Inflammatory macrophage treated with lipopolysaccharide for 1 hour (primary cell): ENCODE data around the gene SERPINB7.
A peak's percentile ranks its signal among the peaks of the same experiment; 100 is the strongest.

Experiments
- DNase-seq, 2 donors: peaks; one replicate each; pipeline ENCODE4 v3.0.0-alpha.2; 2020 to 2022

SERPINB7 gene

DNA sequence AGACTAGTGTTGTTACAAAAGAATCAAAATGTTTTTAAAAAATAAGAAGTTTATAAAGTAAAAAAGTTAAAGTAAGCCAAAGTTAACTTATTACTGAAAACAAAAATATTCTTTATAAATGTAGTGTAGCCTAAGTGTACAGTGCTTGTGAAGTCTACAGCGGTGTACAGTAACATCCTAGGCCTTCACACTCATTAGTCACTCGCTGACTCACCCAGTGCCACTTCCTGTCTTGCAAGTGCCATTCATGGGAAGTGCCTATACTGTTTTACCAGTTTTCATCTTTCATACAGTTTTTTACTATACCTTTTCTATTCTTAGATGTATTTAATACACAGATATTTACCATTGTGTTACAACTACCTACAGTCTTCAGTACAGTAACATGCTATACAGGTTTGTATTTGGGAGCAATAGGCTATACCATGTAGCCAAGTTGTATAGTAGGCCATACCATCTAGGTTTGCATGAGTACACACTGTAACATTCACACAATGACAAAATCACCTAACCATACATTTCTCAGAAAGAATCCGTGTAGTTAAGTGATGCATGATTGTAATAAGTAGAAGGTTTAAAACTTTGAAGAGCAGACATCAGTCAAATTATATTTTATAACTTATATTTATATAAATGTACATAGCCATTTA lies 13.4 kb downstream of the SERPINB7 start:
- peak; percentile 63 to 70 for DNase-seq

DNA sequence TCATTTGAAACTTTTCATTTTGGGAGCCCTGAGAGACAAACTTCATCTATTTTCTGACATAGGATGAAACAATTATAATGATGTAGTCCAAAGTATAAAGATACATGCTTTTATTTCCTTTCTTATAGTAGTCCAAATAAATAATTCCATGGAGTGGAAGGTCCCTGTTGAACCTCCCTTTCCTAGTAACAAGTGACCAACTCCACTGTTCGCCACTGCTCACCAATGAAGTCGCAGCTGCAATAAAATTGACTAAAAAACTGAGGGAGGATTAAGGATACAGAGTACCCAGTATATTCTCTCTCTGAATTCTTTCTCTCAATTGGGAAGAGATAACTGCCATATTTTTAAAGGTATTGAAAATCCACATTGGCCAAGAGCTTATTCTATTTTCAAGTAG lies 14.1 kb downstream of the SERPINB7 start:
- no peak for DNase-seq

DNA sequence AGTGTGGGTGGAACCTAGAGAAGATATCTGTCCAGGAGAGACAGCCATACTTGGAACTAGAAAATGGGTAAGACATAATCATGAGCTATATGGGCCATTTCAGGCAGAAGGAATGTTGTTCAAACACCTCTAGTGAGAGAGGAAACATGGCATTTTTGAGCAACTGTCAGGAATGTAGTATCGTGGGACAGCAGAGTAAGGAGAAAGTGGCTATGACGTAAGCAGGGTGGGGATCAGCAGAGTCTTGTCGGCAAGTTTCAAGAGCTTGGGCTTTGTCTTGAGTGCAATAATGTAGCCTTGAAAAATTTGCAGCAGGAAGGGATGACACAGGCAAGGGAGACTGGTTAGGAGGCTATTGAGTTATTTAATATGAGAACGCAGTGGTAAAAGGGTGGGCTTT lies 20.4 kb downstream of the SERPINB7 start:
- DNase-seq, result no peak

DNA sequence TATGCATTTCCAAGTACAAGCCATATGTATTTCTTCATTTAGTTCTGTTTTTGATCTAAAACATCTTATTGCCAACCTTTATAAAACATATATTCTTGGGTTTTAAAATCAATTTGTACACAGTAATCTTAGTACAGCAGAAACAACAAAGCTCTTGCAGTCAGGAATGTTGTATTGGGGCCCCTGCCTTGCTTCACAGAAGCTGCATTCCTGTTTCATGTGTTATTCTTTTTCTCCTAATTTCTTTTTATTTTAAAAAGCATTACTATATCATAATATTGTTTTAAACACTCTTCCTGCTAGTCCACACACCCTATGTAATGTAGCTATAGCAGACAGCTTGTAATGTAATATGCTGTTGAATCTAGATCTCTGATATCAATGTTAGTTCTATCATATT lies 24.0 kb downstream of the SERPINB7 start:
- DNase-seq, result no peak

DNA sequence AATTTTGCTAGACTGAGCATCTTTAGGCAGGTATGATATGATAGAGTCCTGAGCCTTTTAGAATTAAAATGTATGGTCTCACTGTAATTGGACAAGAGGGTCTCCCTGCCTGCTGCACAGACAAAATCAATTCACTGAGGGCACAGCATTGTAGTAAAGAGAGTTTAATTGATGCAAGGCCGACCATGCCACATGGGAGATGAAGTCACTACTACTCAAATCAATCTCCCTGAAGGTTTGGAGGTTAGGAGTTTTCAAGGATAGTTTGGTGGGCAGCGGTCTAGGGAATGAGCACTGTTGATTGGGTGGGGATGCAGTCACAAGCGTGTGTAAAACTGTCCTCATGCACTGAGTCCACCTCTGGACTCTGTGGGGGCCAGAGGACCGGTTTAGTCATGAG lies 26.1 kb downstream of the SERPINB7 start:
- DNase-seq, result no peak

DNA sequence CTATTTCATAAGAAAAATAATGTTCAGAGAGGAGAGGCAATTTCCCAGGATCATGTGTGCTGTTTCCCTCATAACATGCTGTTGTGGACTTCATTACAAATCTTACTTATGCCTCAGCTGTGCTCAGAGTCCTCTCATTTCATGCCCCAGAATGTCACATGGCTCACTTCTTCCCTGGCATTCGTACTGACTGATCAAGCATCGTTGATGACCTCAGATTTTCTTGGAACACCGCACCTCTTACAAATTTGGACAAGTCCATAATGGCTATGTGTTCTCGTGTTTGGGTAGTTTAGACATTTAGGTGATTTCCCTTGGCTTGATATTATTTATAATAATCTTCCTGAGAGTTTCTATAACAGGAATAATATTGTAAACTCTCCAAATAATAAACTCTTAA lies 32.9 kb downstream of the SERPINB7 start:
- DNase-seq, result no peak

DNA sequence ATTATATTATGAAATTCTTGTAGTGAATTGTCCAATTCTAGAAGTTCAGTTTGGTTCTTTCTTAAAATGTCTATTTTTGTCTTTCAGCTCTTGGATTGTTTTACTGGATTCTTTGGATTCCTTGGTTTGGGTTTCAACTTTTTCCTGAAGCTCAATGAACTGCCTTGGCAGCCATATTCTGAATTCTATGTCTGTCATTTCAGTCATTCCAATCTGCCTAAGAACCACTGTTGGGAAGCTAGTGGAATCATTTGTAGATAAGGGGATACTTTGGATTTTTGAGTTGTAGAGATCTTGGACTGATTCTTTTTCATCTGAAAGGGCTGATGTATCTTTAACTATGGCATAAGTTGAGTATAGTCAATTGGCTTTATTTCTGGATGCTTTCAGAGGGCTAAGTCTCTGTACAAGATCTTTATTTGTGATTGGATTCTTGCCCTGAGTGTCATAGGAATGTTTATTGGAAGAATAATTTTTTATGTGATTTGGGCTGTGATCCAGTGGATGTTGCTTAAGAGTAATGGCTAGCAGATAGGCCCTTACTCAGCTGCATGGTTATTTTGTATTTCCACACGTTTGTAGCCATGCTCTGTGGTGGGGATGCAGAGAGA lies 42.3 kb downstream of the SERPINB7 start:
- no peak for DNase-seq

DNA sequence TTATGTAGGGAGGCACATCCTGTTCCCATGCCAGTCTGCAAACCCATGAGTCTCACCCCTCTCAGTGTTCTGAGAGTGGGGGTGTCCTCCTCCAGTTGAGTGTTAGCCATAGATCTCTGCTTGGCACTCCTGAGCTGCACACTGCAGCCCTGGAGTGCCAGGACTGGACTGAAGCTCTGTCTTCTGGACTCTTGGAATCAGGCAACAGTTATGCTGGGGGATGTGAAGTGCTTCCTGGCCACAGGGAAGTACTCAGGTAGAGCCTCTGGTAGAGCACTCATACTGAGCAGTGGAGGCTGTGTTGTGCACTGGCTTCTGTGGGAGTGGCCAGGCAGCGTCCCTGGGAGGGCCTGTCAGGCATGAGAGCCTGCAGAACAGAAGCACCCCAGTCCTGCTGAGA lies 43.0 kb downstream of the SERPINB7 start:
- no peak for DNase-seq

DNA sequence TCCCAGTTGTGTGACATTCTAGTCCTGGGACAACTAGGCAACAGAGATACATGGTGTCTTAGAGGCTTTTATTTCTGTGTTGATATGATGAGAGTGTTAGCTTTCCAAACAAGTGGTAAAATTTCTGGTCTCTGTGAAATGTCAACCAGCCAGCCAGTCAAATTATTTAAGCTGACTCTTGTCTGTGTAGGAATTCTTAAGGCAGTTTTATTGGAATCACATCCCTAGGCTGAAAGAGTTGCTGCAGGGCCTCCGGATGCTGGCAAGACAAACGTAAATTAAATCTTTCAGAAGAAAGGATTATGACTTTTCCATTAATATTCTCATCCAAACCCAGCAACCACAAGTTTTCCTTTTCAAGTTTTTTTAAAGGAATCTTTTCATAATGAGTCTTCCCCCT lies 44.6 kb downstream of the SERPINB7 start:
- DNase-seq, result no peak

DNA sequence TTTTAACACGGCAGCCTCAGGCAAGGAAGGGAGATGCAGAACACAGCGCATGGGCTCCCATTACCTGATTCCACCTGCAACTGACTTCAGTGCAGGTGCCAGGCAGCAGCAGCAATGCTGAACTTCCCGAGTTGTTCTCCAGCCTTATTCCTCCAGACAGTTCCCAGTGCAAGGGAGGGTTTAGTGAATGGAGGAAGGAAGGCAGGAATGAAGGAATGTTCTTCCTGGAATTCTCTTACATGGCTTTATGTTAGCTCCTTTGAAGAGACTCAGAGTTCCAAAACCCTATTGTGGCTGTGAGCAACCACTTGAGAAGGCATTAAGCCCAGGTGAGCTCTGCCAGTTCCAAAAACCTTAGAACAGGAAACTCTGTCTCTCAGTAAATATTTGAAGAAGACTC lies 45.5 kb downstream of the SERPINB7 start:
- no peak for DNase-seq

DNA sequence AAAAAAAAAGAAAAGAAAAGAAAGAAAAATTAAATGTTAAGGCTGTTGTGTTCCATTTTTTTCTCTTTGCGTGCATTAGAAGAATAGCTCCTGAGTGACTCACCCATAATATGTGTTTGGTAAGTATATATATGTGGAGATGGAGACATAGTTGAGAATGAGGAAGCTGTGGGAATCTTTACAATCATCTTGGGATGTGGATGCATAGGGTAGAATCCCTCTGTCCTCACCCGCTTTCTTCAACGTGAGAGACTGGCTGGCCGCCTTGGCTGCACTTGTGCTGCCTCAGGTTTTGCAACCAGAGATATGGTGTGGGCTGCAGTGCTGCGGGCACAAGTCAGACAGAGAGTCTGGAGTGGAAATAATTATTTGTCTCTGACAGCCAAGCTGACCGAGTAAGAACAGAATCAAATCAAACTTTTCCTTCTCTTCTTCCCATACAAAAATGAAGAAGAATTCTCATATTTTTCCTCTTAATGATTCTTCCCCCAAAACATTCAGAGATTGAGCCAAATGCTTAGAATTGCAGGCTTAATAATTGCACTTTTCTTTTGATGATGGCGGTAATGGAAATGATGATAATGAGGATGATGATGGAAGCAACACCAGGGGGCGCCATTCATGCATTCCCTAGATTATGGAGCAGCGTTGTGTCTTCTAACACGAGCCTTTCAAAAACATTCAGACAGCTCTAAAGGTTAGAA lies 48.5 kb downstream of the SERPINB7 start:
- peak; percentile 4 to 40 for DNase-seq

DNA sequence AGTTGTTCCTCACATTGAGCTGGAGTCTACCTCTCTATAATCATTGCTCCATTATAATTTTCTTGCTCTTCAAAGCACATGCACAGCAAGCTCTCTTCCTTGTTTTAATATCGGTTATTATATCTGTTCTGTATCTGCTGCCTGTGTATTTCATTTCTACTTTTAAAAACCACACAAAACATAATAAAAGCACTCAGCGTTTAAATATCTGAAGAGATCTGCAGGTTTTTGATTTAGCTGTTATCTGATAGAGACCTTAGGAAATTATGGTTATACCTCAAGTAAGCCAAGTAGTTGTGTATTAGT lies 49.0 kb downstream of the SERPINB7 start:
- DNase-seq, result no peak

DNA sequence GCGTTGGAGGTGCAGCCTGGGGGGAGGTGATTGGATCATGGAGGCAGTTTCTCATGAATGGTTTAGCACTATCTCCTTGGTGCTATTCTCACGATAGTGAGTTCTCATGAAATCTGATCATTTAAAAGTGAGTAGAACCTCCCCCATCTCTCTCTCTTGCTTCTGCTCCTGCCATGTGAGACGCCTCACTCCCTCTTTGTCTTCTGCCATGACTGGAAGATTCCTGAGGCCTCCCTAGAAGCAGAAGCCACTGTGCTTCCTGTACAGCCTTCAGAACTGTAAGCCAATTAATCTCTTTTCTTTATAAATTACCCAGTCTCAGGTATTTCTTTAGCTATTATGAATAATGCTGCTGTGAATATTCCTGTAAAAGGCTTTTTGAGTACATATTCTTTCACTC lies 52.9 kb downstream of the SERPINB7 start:
- DNase-seq, result no peak

DNA sequence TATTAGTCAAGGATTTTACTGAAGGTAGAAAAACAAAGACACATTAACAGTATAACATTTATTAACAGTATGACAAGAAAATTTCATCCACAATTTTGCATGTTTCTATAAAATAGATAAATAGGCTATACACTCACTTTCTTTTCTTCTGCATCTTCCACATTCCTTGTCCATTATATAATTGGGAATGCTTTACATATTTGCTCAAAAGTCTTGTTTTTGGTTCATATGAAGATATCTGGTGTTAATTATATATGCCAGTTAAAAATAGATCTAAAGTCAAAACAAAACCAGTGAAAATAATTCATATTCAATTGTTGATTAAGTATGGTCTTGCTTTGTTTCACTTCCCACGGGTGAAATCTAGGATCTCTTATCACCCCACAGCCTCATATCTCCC lies 53.4 kb downstream of the SERPINB7 start:
- DNase-seq, result no peak

DNA sequence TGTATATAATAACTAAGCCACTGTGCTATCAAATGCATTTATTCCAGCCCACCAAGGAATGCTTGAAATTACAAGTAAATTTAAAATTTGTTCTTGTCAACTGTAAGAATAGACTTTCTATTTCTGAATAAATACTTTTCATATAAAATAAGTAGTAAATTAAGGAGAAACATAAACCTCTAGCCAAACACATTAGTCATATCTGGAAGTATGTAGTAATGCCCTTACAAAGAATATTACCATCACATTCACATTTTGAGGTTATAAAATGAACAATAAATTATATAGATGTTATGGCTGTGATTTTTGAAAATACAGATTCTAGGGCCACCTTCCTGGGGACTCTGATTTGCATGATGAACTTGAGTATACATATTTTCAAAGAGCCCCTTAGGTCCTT lies 54.7 kb downstream of the SERPINB7 start:
- DNase-seq, result no peak

DNA sequence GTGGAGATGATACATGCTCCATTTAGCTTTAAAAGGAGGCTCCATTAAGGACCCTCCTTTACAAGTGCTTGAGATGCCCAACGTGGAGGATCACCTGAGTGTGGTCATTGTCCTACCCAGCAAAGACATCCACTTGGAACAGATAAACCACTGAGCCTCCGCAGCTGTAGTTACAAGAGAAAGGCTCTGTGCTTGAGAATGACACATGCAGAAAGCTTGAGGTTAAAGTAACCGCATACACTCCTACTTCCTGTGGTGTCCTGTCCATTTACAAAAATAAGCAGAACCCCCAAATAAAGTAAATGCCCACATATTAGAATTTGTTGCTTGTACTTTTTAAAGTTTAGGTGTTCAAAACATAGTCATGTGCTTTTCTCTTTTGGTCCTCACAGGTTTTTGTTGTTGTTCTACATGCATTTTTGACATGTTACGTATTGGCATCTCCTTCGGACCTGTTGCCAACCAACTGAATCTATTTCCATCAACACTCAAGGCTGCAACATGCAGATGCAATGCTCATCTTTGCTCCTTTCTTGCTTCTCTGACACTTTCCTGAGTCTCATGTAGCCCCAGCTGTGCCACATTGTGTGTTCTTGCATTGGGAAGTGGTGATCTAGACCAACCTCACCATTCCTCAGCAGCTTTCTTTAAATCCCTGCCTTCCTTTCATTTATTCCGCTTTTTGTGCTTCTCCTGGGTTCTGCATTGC lies 56.0 kb downstream of the SERPINB7 start:
- DNase-seq, result peak; percentile 20 to 31

DNA sequence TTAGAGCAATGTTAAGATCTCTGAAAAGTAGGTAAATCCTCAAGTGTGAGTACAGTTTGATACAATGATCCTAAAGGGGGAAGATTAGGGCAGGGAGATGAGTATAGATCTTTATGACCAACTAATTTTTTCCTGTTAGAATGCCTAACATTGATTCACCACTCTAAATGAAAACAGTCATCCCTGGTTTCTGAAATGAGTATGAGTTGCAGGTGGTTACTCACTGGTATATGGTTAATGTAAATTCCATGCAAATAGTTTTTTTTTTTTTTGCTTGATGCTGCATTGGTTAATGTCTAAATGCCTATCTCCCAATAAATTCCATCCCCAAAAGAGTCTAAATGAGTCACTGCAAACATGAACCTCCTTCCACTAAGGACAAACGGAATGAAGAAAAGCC lies 57.3 kb downstream of the SERPINB7 start:
- no peak for DNase-seq

DNA sequence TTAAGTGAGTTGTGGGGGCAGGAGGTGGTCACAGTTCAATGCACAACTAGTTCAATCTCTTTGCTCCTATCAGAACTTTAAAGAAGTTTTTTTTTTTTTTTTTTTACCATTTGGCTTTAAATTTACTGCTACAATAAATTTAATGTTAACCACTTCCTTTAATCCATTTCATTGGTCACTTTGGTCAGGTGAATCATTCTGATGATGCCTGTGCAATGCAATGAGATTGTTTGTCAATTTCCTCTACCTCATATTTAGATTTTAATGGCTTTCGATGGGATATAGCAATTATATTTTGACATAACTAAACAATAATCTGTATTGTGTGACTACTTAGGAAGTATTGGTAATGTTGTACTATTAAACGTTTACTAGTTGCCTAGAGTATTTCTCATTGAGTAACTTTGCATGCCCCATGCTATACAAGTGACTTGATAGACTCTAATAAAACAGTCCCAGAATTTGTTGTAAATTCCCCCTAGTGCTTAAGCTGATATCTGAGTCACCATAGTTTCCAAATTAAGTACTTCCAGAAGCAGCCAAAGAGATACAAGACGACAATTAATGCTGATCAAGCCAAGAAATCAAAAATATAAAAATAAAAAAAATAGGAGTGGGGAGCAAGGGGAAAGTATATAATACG lies 59.4 kb downstream of the SERPINB7 start:
- DNase-seq, result peak in 1 of 2 donors; percentile 16

DNA sequence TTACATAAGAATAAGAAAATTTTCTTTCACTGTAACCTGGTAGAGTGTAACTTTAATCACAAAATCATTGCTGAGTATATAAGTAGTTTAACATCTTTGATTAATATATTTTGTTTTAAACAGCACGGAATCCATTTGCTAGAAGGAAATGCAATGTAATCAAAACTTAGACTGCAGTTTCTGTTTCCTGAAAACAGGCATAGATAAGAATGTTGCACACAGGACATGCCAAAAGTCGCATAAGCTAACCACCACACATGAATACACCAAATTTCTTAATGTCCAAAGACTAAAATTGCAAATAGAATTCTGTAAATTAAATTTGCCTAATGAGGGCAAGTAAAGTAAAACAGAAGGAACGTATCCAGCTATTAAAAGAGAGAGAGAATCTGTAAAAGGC lies 61.2 kb downstream of the SERPINB7 start:
- no peak for DNase-seq

DNA sequence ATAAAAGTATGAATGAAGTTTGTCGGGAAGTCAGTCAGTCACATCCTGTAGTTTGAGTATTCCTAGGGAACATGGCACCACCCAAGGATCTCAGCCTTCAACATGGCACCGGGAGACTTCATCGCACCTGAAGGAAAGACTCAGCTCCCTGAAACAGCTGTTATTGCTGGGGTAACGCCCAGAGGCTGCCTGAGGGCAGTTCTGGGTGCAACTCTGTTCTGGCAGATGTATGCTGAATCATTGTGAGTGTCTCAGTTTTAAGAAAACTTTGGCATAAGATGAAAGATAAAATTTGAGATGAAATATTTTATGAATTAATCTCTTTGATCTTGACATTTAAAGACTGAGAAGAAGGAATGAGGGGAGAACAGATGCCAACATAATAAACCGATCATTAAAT lies 62.4 kb downstream of the SERPINB7 start:
- DNase-seq, result no peak

DNA sequence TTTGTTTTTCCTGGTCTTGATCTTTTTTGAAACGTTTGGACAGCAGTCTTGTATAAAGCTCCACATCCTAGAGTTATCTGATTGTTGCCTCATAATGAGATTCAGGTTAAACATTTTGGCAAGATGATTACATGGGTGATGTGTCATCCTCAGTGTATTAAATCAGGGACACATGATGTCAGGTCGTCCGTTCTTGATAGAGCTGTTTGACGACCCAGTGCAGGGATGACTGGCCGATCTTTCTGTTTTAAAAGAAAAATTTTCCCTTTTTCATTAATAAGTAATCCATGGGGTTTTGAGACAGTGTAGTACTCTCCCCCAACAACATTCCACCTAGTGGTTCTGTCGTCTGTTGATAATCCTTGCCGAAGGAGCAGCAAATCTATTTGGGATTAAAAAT lies 67.8 kb downstream of the SERPINB7 start:
- DNase-seq, result no peak

DNA sequence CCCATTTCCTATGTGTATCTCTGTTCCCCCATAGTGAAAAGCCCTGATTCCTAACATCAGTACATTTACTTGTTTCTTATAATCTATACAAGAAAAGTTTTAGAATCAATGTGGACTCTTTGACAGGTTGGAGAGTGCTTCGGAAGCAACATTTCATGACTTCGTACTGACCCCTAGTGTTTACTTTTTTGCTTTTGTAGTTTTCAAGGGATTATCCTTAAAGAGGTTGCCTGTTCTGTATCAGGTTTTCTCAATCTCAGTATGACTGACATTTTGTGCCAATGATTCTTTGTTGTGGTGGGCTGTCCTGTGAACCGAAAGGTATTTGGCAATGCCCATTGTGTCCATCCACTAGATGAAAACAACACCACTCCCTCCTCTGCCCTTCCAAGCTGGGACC lies 69.0 kb downstream of the SERPINB7 start:
- peak in 1 of 2 donors; percentile 78 for DNase-seq

DNA sequence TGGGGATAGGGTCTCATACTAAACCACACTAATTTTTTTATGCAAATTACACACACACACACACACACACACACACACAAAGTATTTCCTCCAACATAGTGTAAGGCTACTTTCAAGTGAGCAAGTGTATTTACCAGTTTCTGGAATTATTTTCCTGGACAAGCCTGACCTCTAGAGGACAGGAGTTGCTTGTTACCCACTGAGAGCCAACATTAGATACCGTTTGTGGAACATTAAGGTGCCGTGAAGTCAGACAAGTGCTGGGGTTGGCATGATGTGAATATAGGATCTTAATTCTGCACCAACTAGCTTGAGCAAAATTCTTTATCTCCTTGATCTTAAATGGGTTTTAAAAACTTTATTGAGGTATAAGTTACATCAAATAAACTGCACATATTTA lies 72.9 kb downstream of the SERPINB7 start:
- DNase-seq, result peak; percentile 41 to 70

DNA sequence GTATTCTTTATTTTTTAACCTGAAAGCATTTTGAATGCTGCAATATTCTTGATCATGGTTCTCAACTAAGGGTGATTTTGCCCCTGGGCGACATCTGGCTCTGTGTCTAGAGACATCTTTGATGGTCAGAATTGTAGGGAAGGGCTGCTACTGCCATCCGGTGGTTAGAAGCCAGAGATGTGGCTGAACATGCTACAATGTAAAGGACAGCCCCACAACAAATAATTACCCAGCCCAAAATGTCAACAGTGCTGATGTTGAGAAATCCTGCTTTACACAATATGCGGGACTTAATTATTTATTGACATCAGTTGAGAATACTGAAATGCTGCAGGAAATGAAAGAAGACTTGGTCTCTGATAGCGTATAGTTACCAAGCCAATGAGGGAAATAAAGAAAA lies 74.8 kb downstream of the SERPINB7 start:
- peak; percentile 37 to 77 for DNase-seq
